GM10248 (cell line): ENCODE results near the gene SPRED2.

Experiments
- CTCF ChIA-PET: fragments of 300-600 bp; sonication (Branson Sonifier 250); formaldehyde crosslinking; extraction: SDS; loops from one replicate; lab custom pipeline; 2021; ENCODE audit warnings: antibody characterized with exemption; lab: Yijun Ruan, JAX
- POLR2A ChIA-PET: fragments of 350-650 bp; sonication (Branson Sonifier 250); formaldehyde crosslinking; extraction: SDS; loops from one replicate; lab custom pipeline; 2020; ENCODE audit warnings: antibody characterized with exemption; lab: Yijun Ruan, JAX
- DNase-seq: peaks from one replicate; pipeline ENCODE4 v3.0.0; 2012; ENCODE audit errors: extremely low spot score
- CTCF ChIP-seq: IDR thresholded peaks from 2 replicates; pipeline ENCODE4 v1.5.1; 2012; ENCODE audit warnings: mild to moderate bottlenecking, low read depth; ENCODE audit errors: extremely low read depth, missing control alignments, control extremely low read depth

The SPRED2 gene

GRCh38 chr2:65411056-65411795, 21.2 kb downstream of the SPRED2 start:
- ChIA-PET CTCF (interaction anchor here (1.0 to 1.1 kb wide), 2 partner anchors 10 to 61 kb away, joined by 3 read pairs; no protein-coding TSS in a partner anchor), POLR2A (no interaction called here)
- TF ChIP-seq CTCF: no peak
- DNase-seq: no peak

GRCh38 chr2:65409045-65409444, 23.4 kb downstream of the SPRED2 start:
- ChIA-PET CTCF (interaction anchor here (1.4 to 1.7 kb wide), 2 partner anchors 9 to 14 kb away, joined by 6 to 8 read pairs; no protein-coding TSS in a partner anchor), POLR2A (no interaction called here)
- no peak for TF ChIP-seq CTCF
- no peak for DNase-seq

- TF ChIP-seq CTCF: no peak
- POLR2A ChIA-PET: interaction anchor here (0.5 kb wide), 1 partner anchor 200 kb away, joined by 5 read pairs; no protein-coding TSS in a partner anchor
- no peak for DNase-seq
- CTCF ChIA-PET: interaction anchor here (1.0 to 2.2 kb wide), 10 partner anchors 8 to 342 kb away, joined by 3 to 8 read pairs (median 3); no protein-coding TSS in a partner anchor
These were observed 25.2 kb downstream of the SPRED2 start for GRCh38 chr2:65407240-65407639.

- POLR2A ChIA-PET: no interaction called here
- peak; percentile 42 for DNase-seq
- no peak for TF ChIP-seq CTCF
- CTCF ChIA-PET: interaction anchor here (0.6 to 2.3 kb wide), 5 partner anchors 19 to 140 kb away, joined by 3 to 4 read pairs (median 3); no protein-coding TSS in a partner anchor
These were observed 27.3 kb downstream of the SPRED2 start for GRCh38 chr2:65404988-65405697.

GRCh38 chr2:65403529-65403915, 28.9 kb downstream of the SPRED2 start:
- ChIA-PET CTCF (interaction anchor here (1.5 to 2.3 kb wide), 3 partner anchors 10 to 46 kb away, joined by 3 to 5 read pairs (median 4); no protein-coding TSS in a partner anchor), POLR2A (no interaction called here)
- no peak for TF ChIP-seq CTCF
- DNase-seq: no peak

- no peak for DNase-seq
- no peak for TF ChIP-seq CTCF
- ChIA-PET POLR2A (no interaction called here), CTCF (interaction anchor here (2.2 to 2.3 kb wide), 2 partner anchors 9 to 45 kb away, joined by 4 to 5 read pairs; no protein-coding TSS in a partner anchor)
These were observed 29.4 kb downstream of the SPRED2 start for GRCh38 chr2:65402780-65403528.
